Osteoblast (primary cell): ENCODE measurements around the gene IFNL4. TPM values are rescaled to one million over a fixed set of nuclear protein-coding genes. Genes with fewer than 3 reads are reported as not detected.

Experiments used
- DNase-seq: peaks from one replicate; pipeline ENCODE4 v3.0.0; 2011; ENCODE audit warnings: low spot score, mixed read lengths; ENCODE audit not compliant: insufficient read length; ENCODE audit errors: missing footprints
- H2AFZ ChIP-seq: 2 replicates; pipeline ENCODE4 v1.6.0; 2011; ENCODE audit warnings: mild to moderate bottlenecking, low read length
- H3K27ac ChIP-seq: 2 replicates; pipeline ENCODE4 v1.5.1; 2011; ENCODE audit warnings: mild to moderate bottlenecking, low read depth, low read length, moderate library complexity
- H3K27me3 ChIP-seq: 2 replicates; pipeline ENCODE4 v1.6.0; 2012; ENCODE audit warnings: mild to moderate bottlenecking, control low read depth, inconsistent platforms, low read length, moderate library complexity; ENCODE audit not compliant: insufficient read depth
- H3K36me3 ChIP-seq: 2 replicates; pipeline ENCODE4 v1.5.1; 2011; ENCODE audit warnings: mild to moderate bottlenecking, low read length, control low read depth, moderate library complexity; ENCODE audit not compliant: insufficient read depth
- H3K4me1 ChIP-seq: 2 replicates; pipeline ENCODE4 v1.5.1; 2011; ENCODE audit warnings: mild to moderate bottlenecking, low read length, control low read depth, moderate library complexity; ENCODE audit not compliant: insufficient read depth
- H3K4me2 ChIP-seq: 2 replicates; pipeline ENCODE4 v1.6.0; 2011; ENCODE audit warnings: mild to moderate bottlenecking, low read length; ENCODE audit not compliant: insufficient read depth
- H3K4me3 ChIP-seq: fragments of 200-600 bp; sonication (generic); 3 replicates; pipeline ENCODE4 v1.5.1; 2012; ENCODE audit warnings: mild to moderate bottlenecking, low read length, inconsistent platforms; ENCODE audit not compliant: insufficient read depth
- H3K79me2 ChIP-seq: 2 replicates; pipeline ENCODE4 v1.6.0; 2012; ENCODE audit warnings: mild to moderate bottlenecking, low read length, control low read depth, inconsistent platforms; ENCODE audit not compliant: insufficient read depth
- H3K9me3 ChIP-seq: 2 replicates; pipeline ENCODE4 v1.5.1; 2011; ENCODE audit warnings: low read depth, low read length, control low read depth
- H4K20me1 ChIP-seq: 2 replicates; pipeline ENCODE4 v1.6.0; 2012; ENCODE audit warnings: mild to moderate bottlenecking, low read length, control low read depth; ENCODE audit not compliant: insufficient read depth
- total RNA-seq: library from RNA; depleted of rRNA; stranded (reverse); fragments of >200 nt; gene quantifications from 2 replicates; pipeline ENCODE4 v1.2.3, GENCODE V29; 2012
- TF ChIP-seq, protein P1 (sequence below): IDR thresholded peaks from 2 replicates; pipeline ENCODE4 v1.5.1; 2011; ENCODE audit warnings: mild to moderate bottlenecking, low read depth, low read length, moderate library complexity; ENCODE audit errors: extremely low read depth

IFNL4 gene
- total RNA-seq, 1 donor, result not detected

DNA sequence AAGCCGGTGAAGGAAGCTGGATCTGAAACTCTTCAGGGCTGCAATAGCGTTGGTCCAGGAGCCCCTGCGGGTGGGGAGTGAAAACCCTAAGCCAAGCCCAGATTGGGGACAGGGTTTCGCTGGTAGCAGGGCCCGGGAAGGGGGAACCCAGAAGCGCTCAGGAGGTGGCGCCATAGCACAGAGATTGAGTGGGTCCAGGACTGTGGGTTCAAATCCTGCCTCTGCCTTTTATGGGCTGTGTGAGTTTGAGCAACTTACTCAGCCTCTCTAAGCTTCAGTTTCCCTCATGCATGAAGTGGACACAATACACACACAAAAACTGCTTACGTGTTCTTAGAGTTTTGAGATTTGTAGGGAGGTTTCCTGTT is 36.3 kb downstream of the IFNL4 start:
- H3K4me2 ChIP-seq, result no peak overlapping the region
- DNase-seq, result peak; percentile 27

DNA sequence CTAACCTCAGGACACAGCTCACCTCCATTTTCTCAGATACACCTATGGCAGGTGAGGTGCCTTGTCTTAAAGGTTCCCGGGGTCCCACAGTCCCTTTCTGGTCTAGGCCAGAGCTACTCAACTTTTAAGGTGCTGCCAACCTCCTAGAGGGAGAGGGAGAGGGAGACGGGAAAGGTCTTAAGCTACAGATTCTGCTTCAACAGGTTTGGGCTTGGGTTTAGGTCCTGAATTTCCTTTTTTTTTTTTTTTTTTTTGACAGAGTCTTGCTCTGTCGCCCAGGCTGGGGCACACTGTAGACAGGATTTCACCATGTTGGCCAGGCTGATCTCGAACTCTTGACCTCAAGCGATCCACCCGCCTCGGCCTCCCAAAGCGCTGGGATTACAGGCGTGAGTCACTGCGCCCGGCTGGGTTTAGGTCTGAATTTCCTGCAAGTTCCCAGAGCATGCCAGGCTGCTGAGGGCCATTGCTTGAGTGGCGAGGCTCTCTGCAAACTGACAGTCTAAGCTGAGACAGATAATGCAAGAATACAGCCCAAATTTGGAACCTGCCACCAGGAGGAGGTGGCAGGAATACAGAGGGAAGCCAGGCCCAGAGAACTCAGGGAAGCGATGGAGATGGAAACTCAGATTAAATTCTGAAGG is 36.8 kb downstream of the IFNL4 start:
- Histone ChIP-seq H3K4me2 (no peak overlapping the region), H3K4me1 (no peaks in the 10 kb centered on the region), H2AFZ (no peak overlapping the region), H3K27ac (no peak overlapping the region), H3K36me3 (no peaks in the 10 kb centered on the region), H3K79me2 (no peaks in the 10 kb centered on the region), H3K9me3 (no peaks in the 10 kb centered on the region), H3K4me3 (no peak overlapping the region), H3K27me3 (peaks cover 3% of the 10 kb centered on the region), H4K20me1 (no peaks in the 10 kb centered on the region)
- TF ChIP-seq, protein P1, sequence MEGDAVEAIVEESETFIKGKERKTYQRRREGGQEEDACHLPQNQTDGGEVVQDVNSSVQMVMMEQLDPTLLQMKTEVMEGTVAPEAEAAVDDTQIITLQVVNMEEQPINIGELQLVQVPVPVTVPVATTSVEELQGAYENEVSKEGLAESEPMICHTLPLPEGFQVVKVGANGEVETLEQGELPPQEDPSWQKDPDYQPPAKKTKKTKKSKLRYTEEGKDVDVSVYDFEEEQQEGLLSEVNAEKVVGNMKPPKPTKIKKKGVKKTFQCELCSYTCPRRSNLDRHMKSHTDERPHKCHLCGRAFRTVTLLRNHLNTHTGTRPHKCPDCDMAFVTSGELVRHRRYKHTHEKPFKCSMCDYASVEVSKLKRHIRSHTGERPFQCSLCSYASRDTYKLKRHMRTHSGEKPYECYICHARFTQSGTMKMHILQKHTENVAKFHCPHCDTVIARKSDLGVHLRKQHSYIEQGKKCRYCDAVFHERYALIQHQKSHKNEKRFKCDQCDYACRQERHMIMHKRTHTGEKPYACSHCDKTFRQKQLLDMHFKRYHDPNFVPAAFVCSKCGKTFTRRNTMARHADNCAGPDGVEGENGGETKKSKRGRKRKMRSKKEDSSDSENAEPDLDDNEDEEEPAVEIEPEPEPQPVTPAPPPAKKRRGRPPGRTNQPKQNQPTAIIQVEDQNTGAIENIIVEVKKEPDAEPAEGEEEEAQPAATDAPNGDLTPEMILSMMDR, result no peak
- DNase-seq, result peak; percentile 46

More for the DNA sequence above, 36.3 kb downstream of the IFNL4 start:
- H3K79me2 ChIP-seq, result no peaks in the 10 kb centered on the region
- H2AFZ ChIP-seq, result no peak overlapping the region
- no peaks in the 10 kb centered on the region for H4K20me1 ChIP-seq
- H3K27ac ChIP-seq, result no peak overlapping the region
- TF ChIP-seq, protein P1, result peak; percentile 33
- no peaks in the 10 kb centered on the region for H3K36me3 ChIP-seq
- no peaks in the 10 kb centered on the region for H3K9me3 ChIP-seq
- peaks cover 3% of the 10 kb centered on the region for H3K27me3 ChIP-seq
- no peak overlapping the region for H3K4me3 ChIP-seq
- H3K4me1 ChIP-seq, result no peaks in the 10 kb centered on the region

DNA sequence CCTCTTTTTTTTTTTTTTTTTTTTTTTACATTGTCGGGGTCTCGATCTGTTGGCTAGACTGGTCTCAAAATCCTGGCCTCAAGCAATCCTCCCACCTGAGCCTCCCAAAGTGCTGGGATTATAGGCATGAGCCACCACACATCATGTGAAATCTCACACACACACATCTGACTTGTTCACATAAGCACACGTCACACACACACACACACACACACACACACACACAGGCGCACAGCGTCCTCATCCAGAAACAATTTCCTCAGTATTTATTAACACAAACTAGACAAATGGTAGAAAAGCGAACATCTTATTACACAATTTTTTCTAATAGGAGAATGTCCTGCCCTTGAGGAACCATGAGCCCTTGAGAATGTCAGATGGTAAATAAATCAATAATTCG is 39.5 kb downstream of the IFNL4 start:
- Histone ChIP-seq H3K9me3 (no peaks in the 10 kb centered on the region), H3K4me3 (no peak overlapping the region), H4K20me1 (no peaks in the 10 kb centered on the region), H3K79me2 (no peaks in the 10 kb centered on the region), H3K27ac (no peak overlapping the region), H3K4me1 (no peaks in the 10 kb centered on the region), H3K4me2 (no peak overlapping the region), H3K36me3 (no peaks in the 10 kb centered on the region), H3K27me3 (peaks cover 8% of the 10 kb centered on the region), H2AFZ (no peak overlapping the region)
- TF ChIP-seq, protein P1, result no peak
- no peak for DNase-seq

DNA sequence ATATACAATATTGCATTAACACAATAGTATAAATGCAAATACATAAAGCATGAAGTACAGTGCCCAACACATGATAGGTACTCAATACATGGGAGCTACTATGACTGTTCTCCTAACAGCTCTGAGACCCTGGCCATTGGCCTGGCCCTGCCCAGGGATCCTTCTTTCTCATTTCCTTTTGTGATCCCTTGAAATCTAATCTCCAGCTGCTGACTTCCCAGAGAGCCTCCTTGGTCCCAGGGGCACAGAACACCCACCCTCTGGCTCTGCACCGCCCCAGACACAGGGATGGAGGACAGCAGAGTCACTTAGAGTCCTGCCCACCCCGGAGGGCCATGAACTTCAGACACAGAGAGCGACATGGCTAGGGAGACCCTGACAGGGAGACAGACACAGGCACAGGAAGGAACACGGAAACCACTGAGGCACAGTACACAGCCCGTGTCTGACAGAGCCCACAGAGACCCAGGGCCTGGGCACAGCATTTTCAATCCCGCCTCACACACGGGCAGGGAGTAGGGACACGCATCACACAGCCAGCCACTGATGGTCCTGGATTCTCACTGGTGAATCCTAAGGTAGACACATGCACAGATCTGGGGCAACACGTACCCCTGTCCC is 40.4 kb downstream of the IFNL4 start:
- H3K27ac ChIP-seq, result no peak overlapping the region
- no peak overlapping the region for H3K4me2 ChIP-seq
- H3K4me3 ChIP-seq, result no peak overlapping the region
- TF ChIP-seq, protein P1, result no peak
- H3K4me1 ChIP-seq, result no peaks in the 10 kb centered on the region
- peak; percentile 54 for DNase-seq
- H3K36me3 ChIP-seq, result no peaks in the 10 kb centered on the region
- peaks cover 14% of the 10 kb centered on the region for H3K27me3 ChIP-seq
- no peaks in the 10 kb centered on the region for H3K79me2 ChIP-seq
- no peak overlapping the region for H2AFZ ChIP-seq
- no peaks in the 10 kb centered on the region for H3K9me3 ChIP-seq
- H4K20me1 ChIP-seq, result no peaks in the 10 kb centered on the region
